Psoas muscle (tissue), 8 donors: Measurements from ENCODE around the gene FSTL1. TPM values are rescaled to one million over a fixed set of nuclear protein-coding genes. Genes with fewer than 3 reads are reported as not detected.

ENCODE experiments used
- ATAC-seq, 4 donors: fragments of 200-7000 bp; cut with Tn5 transposase; one replicate each; pipeline ENCODE4 v1.9.1; 2020; ENCODE audit warnings: moderate library complexity in 3 of 4, mild to moderate bottlenecking in 2 of 4
- DNase-seq, 2 donors: peaks; one replicate each; pipeline ENCODE4 v3.0.0-alpha.2; 2020
- H3K27ac ChIP-seq: fragments of 200-600 bp; one replicate; pipeline ENCODE4 v1.8.0; 2022
- H3K27me3 ChIP-seq, 3 donors: fragments of 200-600 bp in 1 of 3; one replicate each; pipeline versions ENCODE4 v1.6.1 to v1.8.0; 2013 to 2022; ENCODE audit warnings: low read length in 2 of 3, mild to moderate bottlenecking in 2 of 3, moderate library complexity in 1 of 3; ENCODE audit not compliant: insufficient read depth in 3 of 3
- H3K36me3 ChIP-seq, 2 donors: fragments of 200-600 bp in 1 of 2; one replicate each; pipeline versions ENCODE4 v1.6.1 to v1.8.0; 2013 to 2022; ENCODE audit warnings: low read depth in 1 of 2, mild to moderate bottlenecking in 1 of 2, moderate library complexity in 1 of 2; ENCODE audit not compliant: insufficient read depth in 1 of 2
- H3K4me1 ChIP-seq: fragments of 200-600 bp; one replicate; pipeline ENCODE4 v1.8.0; 2022
- H3K4me3 ChIP-seq: fragments of 200-600 bp; one replicate; pipeline ENCODE4 v1.8.0; 2022; ENCODE audit warnings: mild to moderate bottlenecking
- H3K9me3 ChIP-seq: fragments of 200-600 bp; one replicate; pipeline ENCODE4 v1.8.0; 2022
- WGBS, 3 donors: extraction: QIAGEN DNeasy Blood & Tissue Kit; methylation state at CpG; one replicate each; pipeline versions ENCODE4 v1.1.6 to v1.1.7; 2013; 5-methylcytosine and 5-hydroxymethylcytosine counted together
- intact Hi-C, 2 donors: fragments of 100-400 bp; cut with DNase I; formaldehyde crosslinking; loops; one replicate each; pipeline versions ENCODE4 v1.11.0 to v1.14.2; 2022
- polyA plus RNA-seq, 3 donors: library from polyadenylated mRNA; stranded (reverse); fragments of 200-250 nt; gene quantifications; one replicate each; pipeline ENCODE4 v1.2.3, GENCODE V29; 2013
- total RNA-seq, 4 donors: library from RNA; stranded (reverse); fragmentation: NEBNext Ultra II Directional in 2 of 4; extraction: Animal tissue kit (Norgen Biotek cat#: 25700) in 2 of 4; gene quantifications; one replicate each; pipeline versions ENCODE4 v1.2.1 to v1.2.4, GENCODE V29; 2021 to 2023
- TF ChIP-seq, protein P1 (sequence below): fragments of 200-600 bp; IDR thresholded peaks from one replicate; pipeline ENCODE4 v1.8.0; 2022; ENCODE audit warnings: antibody characterized with exemption
- donor health status: healthy with polysubstance abuse.
- donor health status: DM: no; HTN: no; CAD: no; lungs with moderate emphysema.
- donor health status: Bipolar disorder and iron deficiency.
- donor health status: healthy.
- donor health status: DM: yes; HTN: yes; CAD: no.
- donor health status: DM: no; HTN: no; CAD: no.
- donor health status: DM: no; HTN: no; CAD: no.
- donor health status: DM: yes; HTN: yes; CAD: no.

FSTL1 gene
- total and polyA plus RNA-seq, 7 donors: 11.9 to 62.6 (median 43.9) TPM

DNA sequence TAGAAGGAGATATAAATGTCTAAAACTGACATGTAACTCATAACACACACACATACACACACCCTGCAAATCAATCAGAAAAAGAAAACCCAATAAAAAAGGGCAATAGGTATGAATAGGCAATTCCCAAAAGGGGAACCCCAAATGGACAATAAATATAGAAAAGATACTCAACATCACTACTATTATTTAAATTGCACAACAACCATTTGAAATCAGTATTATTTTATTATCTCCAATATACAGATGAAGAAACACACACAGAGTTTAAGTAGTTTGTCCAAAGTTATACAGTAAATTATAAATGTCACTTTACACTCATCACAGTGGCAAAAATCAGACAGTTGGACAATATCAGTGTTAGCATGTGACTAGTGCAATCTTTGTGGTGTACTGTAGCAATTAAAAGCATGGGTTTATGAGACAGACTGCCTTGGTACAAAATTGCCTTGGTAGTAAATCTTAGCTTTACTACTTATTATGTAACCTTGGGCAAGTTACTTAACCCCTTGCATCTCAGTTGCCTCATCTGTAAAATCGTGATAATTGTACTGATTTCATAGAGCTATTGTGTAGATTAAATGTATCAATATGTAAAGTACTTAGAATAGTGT is 3.4 kb upstream of the FSTL1 start:
- Histone ChIP-seq H3K9me3 (no peaks in the 10 kb centered on the region), H3K27me3 (peaks cover 0 to 25% (median 8%) of the 10 kb centered on the region in 3 donors), H3K4me1 (no peaks in the 10 kb centered on the region), H3K36me3 (no peaks in the 10 kb centered on the region), H3K27ac (no peak overlapping the region), H3K4me3 (no peak overlapping the region)
- 76 to 80% (median 78%) methylated on average over 1 of the region's 1 CpG for WGBS, 3 donors
- TF ChIP-seq, protein P1, sequence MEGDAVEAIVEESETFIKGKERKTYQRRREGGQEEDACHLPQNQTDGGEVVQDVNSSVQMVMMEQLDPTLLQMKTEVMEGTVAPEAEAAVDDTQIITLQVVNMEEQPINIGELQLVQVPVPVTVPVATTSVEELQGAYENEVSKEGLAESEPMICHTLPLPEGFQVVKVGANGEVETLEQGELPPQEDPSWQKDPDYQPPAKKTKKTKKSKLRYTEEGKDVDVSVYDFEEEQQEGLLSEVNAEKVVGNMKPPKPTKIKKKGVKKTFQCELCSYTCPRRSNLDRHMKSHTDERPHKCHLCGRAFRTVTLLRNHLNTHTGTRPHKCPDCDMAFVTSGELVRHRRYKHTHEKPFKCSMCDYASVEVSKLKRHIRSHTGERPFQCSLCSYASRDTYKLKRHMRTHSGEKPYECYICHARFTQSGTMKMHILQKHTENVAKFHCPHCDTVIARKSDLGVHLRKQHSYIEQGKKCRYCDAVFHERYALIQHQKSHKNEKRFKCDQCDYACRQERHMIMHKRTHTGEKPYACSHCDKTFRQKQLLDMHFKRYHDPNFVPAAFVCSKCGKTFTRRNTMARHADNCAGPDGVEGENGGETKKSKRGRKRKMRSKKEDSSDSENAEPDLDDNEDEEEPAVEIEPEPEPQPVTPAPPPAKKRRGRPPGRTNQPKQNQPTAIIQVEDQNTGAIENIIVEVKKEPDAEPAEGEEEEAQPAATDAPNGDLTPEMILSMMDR: no peak
- no peak for ATAC-seq
- intact Hi-C loops: no loop called here
- DNase-seq: no peak

DNA sequence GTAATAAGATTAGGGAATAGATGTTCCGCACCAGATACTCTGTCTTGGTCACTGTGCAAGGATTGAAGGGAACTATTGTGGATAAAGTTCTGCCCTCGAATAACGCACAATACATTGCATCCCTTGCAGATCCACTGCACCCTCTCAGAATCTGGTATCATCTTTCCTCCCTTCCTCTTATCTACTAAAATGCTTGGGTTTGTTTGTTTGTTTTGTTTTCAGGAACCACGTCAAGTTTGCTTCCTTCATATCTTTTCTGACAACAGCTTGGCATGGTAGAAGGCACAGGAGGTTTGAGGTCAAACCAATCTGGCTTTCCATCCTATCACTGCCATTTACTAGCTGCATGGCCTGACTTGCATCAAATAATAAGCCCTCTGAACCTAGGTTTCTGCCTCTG is 2.0 kb upstream of the FSTL1 start:
- no peaks in the 10 kb centered on the region for H3K36me3 ChIP-seq
- DNase-seq (no peak), ATAC-seq (no peak)
- no peak overlapping the region for H3K4me3 ChIP-seq
- H3K9me3 ChIP-seq: no peaks in the 10 kb centered on the region
- no peak overlapping the region for H3K27ac ChIP-seq
- peaks cover 0 to 32% (median 8%) of the 10 kb centered on the region in 3 donors for H3K27me3 ChIP-seq
- WGBS, 3 donors: 79 to 88% (median 85%) methylated on average over 4 of the region's 4 CpGs
- no peaks in the 10 kb centered on the region for H3K4me1 ChIP-seq
- TF ChIP-seq, protein P1: no peak
- intact Hi-C loops: no loop called here

DNA sequence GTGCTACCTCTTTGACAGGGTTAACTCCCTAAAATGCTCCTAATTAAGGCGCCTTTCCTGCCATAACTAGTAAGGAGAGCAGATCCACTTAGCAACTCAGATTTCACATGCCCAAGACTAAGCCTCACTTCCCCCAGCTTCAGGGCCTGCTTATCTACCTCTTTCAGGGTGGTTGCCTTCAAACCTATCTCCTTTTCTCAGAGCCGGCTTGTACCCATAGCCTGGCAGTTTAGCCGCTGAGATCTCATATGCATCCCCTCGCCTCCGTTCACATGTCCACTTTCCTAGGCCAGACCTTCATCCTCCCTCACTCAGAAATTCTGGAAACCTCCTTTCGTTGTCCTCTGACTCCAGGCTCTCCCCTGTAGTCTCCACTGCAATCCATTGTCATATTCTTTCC is 1.0 kb upstream of the FSTL1 start:
- 86 to 95% (median 87%) methylated on average over 6 of the region's 6 CpGs for WGBS, 3 donors
- ATAC-seq: no peak
- no peaks in the 10 kb centered on the region for H3K4me1 ChIP-seq
- TF ChIP-seq, protein P1: no peak
- H3K4me3 ChIP-seq: peak overlapping the region; percentile 82
- H3K27me3 ChIP-seq: peaks cover 0 to 32% (median 8%) of the 10 kb centered on the region in 3 donors
- no peaks in the 10 kb centered on the region for H3K9me3 ChIP-seq
- intact Hi-C loops: no loop called here
- H3K27ac ChIP-seq: peak overlapping the region; percentile 54
- no peaks in the 10 kb centered on the region for H3K36me3 ChIP-seq
- DNase-seq: no peak

DNA sequence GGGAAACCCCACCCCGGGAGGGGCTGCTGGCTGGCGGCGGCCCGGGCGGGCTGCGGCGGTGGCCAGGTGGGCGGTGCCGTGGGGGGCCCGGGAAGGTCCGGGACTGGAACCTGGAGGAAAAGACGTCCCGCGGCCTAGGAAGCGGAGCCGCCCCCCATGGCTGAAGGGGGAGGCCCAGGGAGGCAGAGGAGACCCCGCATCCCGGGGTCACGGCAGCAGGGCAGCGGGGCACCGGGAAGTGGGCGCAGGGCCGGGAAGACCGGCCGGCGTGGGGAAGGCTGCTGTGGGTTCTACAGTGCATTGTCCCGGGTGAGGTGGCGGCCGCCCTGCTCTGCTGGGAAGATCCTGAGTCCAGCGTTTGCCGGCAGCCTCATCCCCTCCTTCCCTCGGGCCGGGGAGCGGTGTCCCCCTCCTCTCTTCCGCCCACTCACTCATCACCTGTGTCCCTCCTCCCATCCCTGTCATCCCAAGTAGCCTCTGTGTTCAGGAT is 525 bp upstream of the FSTL1 start:
- H3K4me3 ChIP-seq: peak overlapping the region; percentile 82
- peak overlapping the region; percentile 54 for H3K27ac ChIP-seq
- WGBS, 3 donors: 13 to 23% (median 13%) methylated on average over 27 to 35 of the region's 35 CpGs
- intact Hi-C loops: no loop called here
- DNase-seq (peak in 1 of 2 donors; percentile 61), ATAC-seq (peak in 3 of 4 donors; percentile 22 to 39 (median 29))
- H3K36me3 ChIP-seq: no peaks in the 10 kb centered on the region
- peaks cover 0 to 32% (median 8%) of the 10 kb centered on the region in 3 donors for H3K27me3 ChIP-seq
- H3K9me3 ChIP-seq: no peaks in the 10 kb centered on the region
- no peaks in the 10 kb centered on the region for H3K4me1 ChIP-seq
- TF ChIP-seq, protein P1: no peak
